Suprapubic skin (tissue), 4 donors: ENCODE measurements around the gene GUCD1. TPM values are rescaled to one million over a fixed set of nuclear protein-coding genes. Genes with fewer than 3 reads are reported as not detected.

Experiments
- DNase-seq, 2 donors: peaks; one replicate each; pipeline ENCODE4 v3.0.0-alpha.2; 2019; ENCODE audit warnings: low spot score in 2 of 2
- H3K27ac ChIP-seq: fragments of 200-600 bp; sonication (generic); one replicate; pipeline ENCODE4 v1.5.1; 2019
- H3K27me3 ChIP-seq: fragments of 200-600 bp; sonication (generic); one replicate; pipeline ENCODE4 v1.5.1; 2019
- H3K36me3 ChIP-seq: fragments of 200-600 bp; sonication (generic); one replicate; pipeline ENCODE4 v1.5.1; 2019
- H3K4me1 ChIP-seq: fragments of 200-600 bp; sonication (generic); one replicate; pipeline ENCODE4 v1.5.1; 2019
- H3K4me3 ChIP-seq: fragments of 200-600 bp; sonication (generic); one replicate; pipeline ENCODE4 v1.5.1; 2019; ENCODE audit warnings: mild to moderate bottlenecking
- H3K9me3 ChIP-seq: fragments of 200-600 bp; sonication (generic); one replicate; pipeline ENCODE4 v1.5.1; 2019
- EP300 ChIP-seq: sonication (generic); formaldehyde crosslinking; IDR thresholded peaks from one replicate; pipeline ENCODE4 v1.6.1; 2017; ENCODE audit warnings: antibody characterized with exemption
- POLR2A ChIP-seq, 2 donors: fragments of 450-650 bp; IDR thresholded peaks; one replicate each; pipeline ENCODE4 v1.6.1; 2017; ENCODE audit warnings: antibody characterized with exemption in 2 of 2, mild to moderate bottlenecking in 2 of 2, moderate library complexity in 2 of 2
- POLR2AphosphoS5 ChIP-seq, 3 donors: sonication (generic); formaldehyde crosslinking; IDR thresholded peaks; one replicate each; pipeline ENCODE4 v1.6.1; 2017; ENCODE audit warnings: antibody characterized with exemption in 3 of 3
- WGBS: methylation state at CpG from one replicate; pipeline ENCODE4 v1.1.5; 2018; 5-methylcytosine and 5-hydroxymethylcytosine counted together
- total RNA-seq, 4 donors: library from RNA; depleted of rRNA; stranded (reverse); fragments of >200 nt; gene quantifications; one replicate each; pipeline ENCODE4 v1.1.0, GENCODE V29; 2016
- TF ChIP-seq, protein P1 (sequence below), 2 donors: fragments of 200-600 bp in 1 of 2; fragments of 450-650 bp in 1 of 2; sonication (generic) in 1 of 2; IDR thresholded peaks; one replicate each; pipeline ENCODE4 v1.5.1; 2016 to 2019; ENCODE audit warnings: antibody characterized with exemption in 2 of 2, mild to moderate bottlenecking in 1 of 2, moderate library complexity in 1 of 2

Gene GUCD1
- total RNA-seq, 4 donors from 2014 or later = 75.2 to 97.5 (median 93.0) TPM

GRCh38 chr22:24494167-24494527, 60.8 kb downstream of the GUCD1 start:
- no peak for TF ChIP-seq EP300
- TF ChIP-seq, protein P1, sequence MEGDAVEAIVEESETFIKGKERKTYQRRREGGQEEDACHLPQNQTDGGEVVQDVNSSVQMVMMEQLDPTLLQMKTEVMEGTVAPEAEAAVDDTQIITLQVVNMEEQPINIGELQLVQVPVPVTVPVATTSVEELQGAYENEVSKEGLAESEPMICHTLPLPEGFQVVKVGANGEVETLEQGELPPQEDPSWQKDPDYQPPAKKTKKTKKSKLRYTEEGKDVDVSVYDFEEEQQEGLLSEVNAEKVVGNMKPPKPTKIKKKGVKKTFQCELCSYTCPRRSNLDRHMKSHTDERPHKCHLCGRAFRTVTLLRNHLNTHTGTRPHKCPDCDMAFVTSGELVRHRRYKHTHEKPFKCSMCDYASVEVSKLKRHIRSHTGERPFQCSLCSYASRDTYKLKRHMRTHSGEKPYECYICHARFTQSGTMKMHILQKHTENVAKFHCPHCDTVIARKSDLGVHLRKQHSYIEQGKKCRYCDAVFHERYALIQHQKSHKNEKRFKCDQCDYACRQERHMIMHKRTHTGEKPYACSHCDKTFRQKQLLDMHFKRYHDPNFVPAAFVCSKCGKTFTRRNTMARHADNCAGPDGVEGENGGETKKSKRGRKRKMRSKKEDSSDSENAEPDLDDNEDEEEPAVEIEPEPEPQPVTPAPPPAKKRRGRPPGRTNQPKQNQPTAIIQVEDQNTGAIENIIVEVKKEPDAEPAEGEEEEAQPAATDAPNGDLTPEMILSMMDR (IDR thresholded peaks at IDR 0.05) = no peak
- no peak for TF ChIP-seq POLR2A (IDR thresholded peaks at IDR 0.05)
- no peak for TF ChIP-seq POLR2AphosphoS5 (IDR thresholded peaks at IDR 0.05)
- peak overlapping the region; percentile 33 for H3K4me3 ChIP-seq
- 69% methylated on average over 11 of the region's 21 CpGs for WGBS

DNA sequence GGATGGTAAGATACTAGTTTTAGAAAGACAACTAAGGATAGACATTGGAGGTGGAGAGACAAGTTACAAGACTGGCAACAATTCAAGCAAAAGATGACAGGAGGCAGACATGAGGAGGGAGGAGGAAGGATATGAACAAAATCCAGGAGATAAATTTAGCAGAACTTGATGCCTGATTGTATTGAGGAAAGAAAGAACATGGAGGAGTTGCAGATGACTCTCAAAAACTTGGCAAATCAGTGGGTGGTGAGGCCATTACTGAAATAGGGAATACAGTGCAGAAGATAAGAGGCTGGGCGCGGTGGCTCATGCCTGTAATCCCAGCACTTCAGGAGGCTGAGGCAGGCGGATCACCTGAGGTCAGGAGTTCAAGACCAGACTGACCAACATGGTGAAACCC, 62.5 kb downstream of the GUCD1 start:
- 98% methylated on average over 3 of the region's 3 CpGs for WGBS
- no peaks in the 10 kb centered on the region for H3K36me3 ChIP-seq

More at GRCh38 chr22:24494167-24494527, 60.8 kb downstream of the GUCD1 start:
- Histone ChIP-seq H3K36me3 (no peaks in the 10 kb centered on the region), H3K4me1 (peaks cover 12% of the 10 kb centered on the region), H3K27ac (no peak overlapping the region), H3K9me3 (no peaks in the 10 kb centered on the region), H3K27me3 (peaks cover 19% of the 10 kb centered on the region)
- no peak for DNase-seq

More for the DNA sequence above, 62.5 kb downstream of the GUCD1 start:
- no peak for DNase-seq
- Histone ChIP-seq H3K9me3 (no peaks in the 10 kb centered on the region), H3K27ac (no peak overlapping the region), H3K4me3 (no peak overlapping the region), H3K27me3 (peaks cover 19% of the 10 kb centered on the region), H3K4me1 (peaks cover 12% of the 10 kb centered on the region)
- TF ChIP-seq EP300 = no peak

Other genes starting within 250 kb of the GUCD1 start
- 1 to 10 TPM; 2.2 to 5.1 (median 3.4) TPM for gene ADORA2A, start 127.5 kb downstream of the GUCD1 start, total RNA-seq
- gene UPB1, start 59.8 kb downstream of the GUCD1 start, total RNA-seq = 1 to 10 TPM in 2 of 4 donors, under 1 TPM in 2; 0.51 to 2.4 (median 1.6) TPM
- gene SNRPD3, start 861 bp upstream of the GUCD1 start, total RNA-seq = 100 to 1,000 TPM; 168 to 208 (median 186) TPM
- gene LRRC75B, start 37.9 kb upstream of the GUCD1 start, total RNA-seq = 10 to 100 TPM; 10.9 to 24.4 (median 14.0) TPM
- 1 to 10 TPM; 1.7 to 9.1 (median 5.6) TPM for gene GGT1, start 48.1 kb upstream of the GUCD1 start, total RNA-seq
- not detected for gene PIWIL3, start 219.6 kb upstream of the GUCD1 start, total RNA-seq